UCSD-AML1 (cell line): Measurements from ENCODE around the gene GABRQ.

ENCODE experiments used
- DNase-seq: peaks from one replicate; lab custom pipeline; 2025; ENCODE audit not compliant: unreplicated experiment; lab: John Stamatoyannopoulos, UW

The GABRQ gene

GRCh38 chrX:152637649-152638442 is at the start of gene GABRQ:
Gene GABRQ (plus strand): TSS chrX:152637895. CDS start chrX:152638203, 308 bp downstream.
- DNase-seq, result no peak

- no peak for DNase-seq
Observed at GRCh38 chrX:152588206-152588605, 49.5 kb upstream of the GABRQ start.

GRCh38 chrX:152600853-152601633 is 36.7 kb upstream of the GABRQ start:
- DNase-seq, result no peak

GRCh38 chrX:152601848-152602616 is 35.7 kb upstream of the GABRQ start:
- DNase-seq, result no peak

GRCh38 chrX:152614791-152615190 is 22.9 kb upstream of the GABRQ start:
- DNase-seq, result no peak

GRCh38 chrX:152619897-152620296 is 17.8 kb upstream of the GABRQ start:
- no peak for DNase-seq

- peak; percentile 28 for DNase-seq
Observed at GRCh38 chrX:152632445-152633097, 5.1 kb upstream of the GABRQ start.

GRCh38 chrX:152635941-152636340 is 1.8 kb upstream of the GABRQ start:
- DNase-seq, result no peak

GRCh38 chrX:152638443-152638904 is 779 bp downstream of the GABRQ start:
- no peak for DNase-seq

GRCh38 chrX:152639426-152639825 is 1.7 kb downstream of the GABRQ start:
- no peak for DNase-seq

- no peak for DNase-seq
Observed at GRCh38 chrX:152640034-152640818, 2.5 kb downstream of the GABRQ start.

- no peak for DNase-seq
Observed at GRCh38 chrX:152641256-152641875, 3.7 kb downstream of the GABRQ start.

GRCh38 chrX:152641996-152642395 is 4.3 kb downstream of the GABRQ start:
- DNase-seq, result no peak

GRCh38 chrX:152642931-152643564 is 5.4 kb downstream of the GABRQ start:
- no peak for DNase-seq

- no peak for DNase-seq
Observed at GRCh38 chrX:152646961-152647360, 9.3 kb downstream of the GABRQ start.

GRCh38 chrX:152647978-152648377 is 10.3 kb downstream of the GABRQ start:
- DNase-seq, result no peak

GRCh38 chrX:152652060-152652459 is 14.4 kb downstream of the GABRQ start:
- no peak for DNase-seq

GRCh38 chrX:152652467-152652866 is 14.8 kb downstream of the GABRQ start:
- DNase-seq, result no peak

GRCh38 chrX:152656087-152656486 is 18.4 kb downstream of the GABRQ start:
- DNase-seq, result no peak
